Measurements from ENCODE around the gene PUM2. TPM values are rescaled to one million over a fixed set of nuclear protein-coding genes. Genes with fewer than 3 reads are reported as not detected.

The PUM2 gene
- total RNA-seq, 2 donors from 2014 or later, result 114 to 126 TPM

GRCh38 chr2:20214566-20215182, 136.0 kb downstream of the PUM2 start:
- Histone ChIP-seq H3K9ac (ENCODE audit: extremely low read depth, low read length, poor library complexity, severe bottlenecking) (no peak overlapping the region), H3K9me3 (ENCODE audit: control insufficient read depth, low read length) (no peaks in the 10 kb centered on the region), H3K27me3 (ENCODE audit: control insufficient read depth, insufficient read depth, low read length, poor library complexity, severe bottlenecking) (no peaks in the 10 kb centered on the region), H3K36me3 (ENCODE audit: control insufficient read depth, insufficient read depth, low read length) (no peaks in the 10 kb centered on the region), H3K4me3 (ENCODE audit: low read length) (no peak overlapping the region), H3K27ac (ENCODE audit: low read depth, low read length) (no peak overlapping the region), H3K4me1 (ENCODE audit: control insufficient read depth, insufficient read depth, low read length) (peaks cover 22% of the 10 kb centered on the region)
- no peaks in the 10 kb centered on the region for H3K9me3 Mint-ChIP-seq
- no peaks in the 10 kb centered on the region for H3K36me3 Mint-ChIP-seq (ENCODE audit: low read depth)
- no peak overlapping the region for H3K27ac Mint-ChIP-seq
- H3K4me1 Mint-ChIP-seq, result peaks cover 24% of the 10 kb centered on the region
- no peak for TF ChIP-seq CTCF (conservative IDR thresholded peaks at IDR 0.05)
- H3K27me3 Mint-ChIP-seq (ENCODE audit: insufficient read depth), result no peaks in the 10 kb centered on the region
- 82% methylated on average over 2 of the region's 2 CpGs; no CpG with 5 or more reads in 1 of the 2 experiments for WGBS, 2 experiments (ENCODE audit: insufficient coverage in 1 of 2, insufficient read length in 1 of 2)
- peak; percentile 45 for DNase-seq
- no peak overlapping the region for H3K4me3 Mint-ChIP-seq

- no peaks in the 10 kb centered on the region for H3K9me3 Mint-ChIP-seq
- H3K27me3 Mint-ChIP-seq (ENCODE audit: insufficient read depth), result no peaks in the 10 kb centered on the region
- DNase-seq, result peak; percentile 42
- no peak overlapping the region for H3K9ac ChIP-seq (ENCODE audit: extremely low read depth, low read length, poor library complexity, severe bottlenecking)
- no peak for TF ChIP-seq CTCF (conservative IDR thresholded peaks at IDR 0.05)
- no peak overlapping the region for H3K27ac ChIP-seq (ENCODE audit: low read depth, low read length)
- H3K4me3 Mint-ChIP-seq, result no peak overlapping the region
- H3K36me3 ChIP-seq (ENCODE audit: control insufficient read depth, insufficient read depth, low read length), result no peaks in the 10 kb centered on the region
- no peaks in the 10 kb centered on the region for H3K9me3 ChIP-seq (ENCODE audit: control insufficient read depth, low read length)
- H3K4me1 ChIP-seq (ENCODE audit: control insufficient read depth, insufficient read depth, low read length), result peaks cover 24% of the 10 kb centered on the region
- H3K4me3 ChIP-seq (ENCODE audit: low read length), result no peak overlapping the region
- peaks cover 29% of the 10 kb centered on the region for H3K4me1 Mint-ChIP-seq
- H3K36me3 Mint-ChIP-seq (ENCODE audit: low read depth), result no peaks in the 10 kb centered on the region
- no peaks in the 10 kb centered on the region for H3K27me3 ChIP-seq (ENCODE audit: control insufficient read depth, insufficient read depth, low read length, poor library complexity, severe bottlenecking)
- WGBS, 2 experiments (ENCODE audit: insufficient coverage in 1 of 2, insufficient read length in 1 of 2), result 86 to 91% methylated on average over 3 to 8 of the region's 9 CpGs
- no peak overlapping the region for H3K27ac Mint-ChIP-seq
Observed at GRCh38 chr2:20213651-20214565, 136.7 kb downstream of the PUM2 start.

GRCh38 chr2:20212871-20213503, 137.7 kb downstream of the PUM2 start:
- no peaks in the 10 kb centered on the region for H3K27me3 ChIP-seq (ENCODE audit: control insufficient read depth, insufficient read depth, low read length, poor library complexity, severe bottlenecking)
- TF ChIP-seq CTCF (conservative IDR thresholded peaks at IDR 0.05), result no peak
- no peaks in the 10 kb centered on the region for H3K36me3 ChIP-seq (ENCODE audit: control insufficient read depth, insufficient read depth, low read length)
- no peak overlapping the region for H3K4me3 ChIP-seq (ENCODE audit: low read length)
- peak; percentile 40 for DNase-seq
- H3K9ac ChIP-seq (ENCODE audit: extremely low read depth, low read length, poor library complexity, severe bottlenecking), result no peak overlapping the region
- Mint-ChIP-seq H3K27ac (no peak overlapping the region), H3K4me3 (no peak overlapping the region), H3K27me3 (ENCODE audit: insufficient read depth) (no peaks in the 10 kb centered on the region), H3K4me1 (peaks cover 37% of the 10 kb centered on the region), H3K9me3 (no peaks in the 10 kb centered on the region), H3K36me3 (ENCODE audit: low read depth) (no peaks in the 10 kb centered on the region)
- peak overlapping the region; percentile 32 for H3K27ac ChIP-seq (ENCODE audit: low read depth, low read length)
- 91 to 94% methylated on average over 9 to 16 of the region's 16 CpGs for WGBS, 2 experiments (ENCODE audit: insufficient coverage in 1 of 2, insufficient read length in 1 of 2)
- peaks cover 33% of the 10 kb centered on the region for H3K4me1 ChIP-seq (ENCODE audit: control insufficient read depth, insufficient read depth, low read length)
- H3K9me3 ChIP-seq (ENCODE audit: control insufficient read depth, low read length), result no peaks in the 10 kb centered on the region

Data from endodermal cell (in vitro differentiated cells).